Upper lobe of right lung (tissue), 1 donor: ENCODE data around the gene TTLL9. TPM values are rescaled to one million over a fixed set of nuclear protein-coding genes. Genes with fewer than 3 reads are reported as not detected.

ENCODE experiments used
- ATAC-seq: fragments of 200-7000 bp; cut with Tn5 transposase; one replicate; pipeline ENCODE4 v1.9.1; 2020; ENCODE audit warnings: mild to moderate bottlenecking, moderate library complexity
- DNase-seq: peaks from one replicate; pipeline ENCODE4 v3.0.0-alpha.2; 2020
- H3K27ac ChIP-seq: fragments of 200-600 bp; one replicate; pipeline ENCODE4 v1.8.0; 2022
- H3K27me3 ChIP-seq: fragments of 200-600 bp; one replicate; pipeline ENCODE4 v1.8.0; 2022; ENCODE audit warnings: mild to moderate bottlenecking
- H3K36me3 ChIP-seq: fragments of 200-600 bp; one replicate; pipeline ENCODE4 v1.8.0; 2022
- H3K4me1 ChIP-seq: fragments of 200-600 bp; one replicate; pipeline ENCODE4 v1.8.0; 2022
- H3K4me3 ChIP-seq: fragments of 200-600 bp; one replicate; pipeline ENCODE4 v1.8.0; 2022; ENCODE audit warnings: mild to moderate bottlenecking
- H3K9me3 ChIP-seq: fragments of 200-600 bp; one replicate; pipeline ENCODE4 v1.8.0; 2022
- intact Hi-C: fragments of 100-400 bp; cut with DNase I; formaldehyde crosslinking; loops from one replicate; pipeline ENCODE4 v1.11.0; 2022
- total RNA-seq: library from RNA; stranded (reverse); fragmentation: NEBNext Ultra II Directional; extraction: Animal tissue kit (Norgen Biotek cat#: 25700); gene quantifications from one replicate; pipeline ENCODE4 v1.2.1, GENCODE V29; 2021
- TF ChIP-seq, protein P1 (sequence below): fragments of 200-600 bp; IDR thresholded peaks from one replicate; pipeline ENCODE4 v1.8.0; 2022; ENCODE audit warnings: antibody characterized with exemption
- donor health status: DM: no; HTN: yes; CAD: no; lungs with severe emphysema.

TTLL9 gene
- total RNA-seq, 1 donor from 2014 or later, result 0.49 TPM

DNA sequence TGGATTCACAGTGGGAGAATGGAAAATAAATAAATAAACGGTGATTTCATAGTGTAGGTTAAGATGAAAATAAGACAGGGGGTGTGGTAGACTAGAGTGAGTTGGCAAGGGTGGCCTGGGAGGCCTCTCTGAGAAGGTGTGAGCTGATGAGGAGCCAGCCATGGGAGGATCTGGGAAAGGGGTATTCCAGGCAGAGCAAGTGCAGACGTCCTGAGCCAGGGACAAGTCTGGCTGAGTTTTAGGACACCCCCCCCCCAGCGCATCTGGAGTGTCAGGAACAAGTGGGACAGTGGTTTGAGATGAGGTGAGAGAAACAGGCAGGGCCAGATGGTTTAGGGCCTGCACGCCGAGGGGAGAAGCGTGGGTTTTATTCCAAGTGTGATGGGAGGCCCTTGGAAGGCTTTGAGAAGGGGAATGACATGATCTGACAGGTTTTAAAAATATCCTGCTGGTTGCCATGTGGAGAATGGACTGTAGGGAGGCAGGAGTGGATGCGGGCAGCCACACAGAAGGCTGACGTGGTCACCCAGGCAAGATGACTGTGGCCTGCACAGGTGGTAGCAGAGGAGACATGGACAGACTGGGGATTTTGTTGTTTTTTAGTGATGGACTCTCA, 118.7 kb downstream of the TTLL9 start:
- H3K4me3 ChIP-seq, result no peak overlapping the region
- ATAC-seq (no peak), DNase-seq (no peak)
- H3K9me3 ChIP-seq, result no peaks in the 10 kb centered on the region
- H3K27ac ChIP-seq, result no peak overlapping the region
- intact Hi-C loops, result no loop called here
- no peaks in the 10 kb centered on the region for H3K4me1 ChIP-seq
- H3K36me3 ChIP-seq, result no peaks in the 10 kb centered on the region
- H3K27me3 ChIP-seq, result peaks cover 6% of the 10 kb centered on the region
- TF ChIP-seq, protein P1, sequence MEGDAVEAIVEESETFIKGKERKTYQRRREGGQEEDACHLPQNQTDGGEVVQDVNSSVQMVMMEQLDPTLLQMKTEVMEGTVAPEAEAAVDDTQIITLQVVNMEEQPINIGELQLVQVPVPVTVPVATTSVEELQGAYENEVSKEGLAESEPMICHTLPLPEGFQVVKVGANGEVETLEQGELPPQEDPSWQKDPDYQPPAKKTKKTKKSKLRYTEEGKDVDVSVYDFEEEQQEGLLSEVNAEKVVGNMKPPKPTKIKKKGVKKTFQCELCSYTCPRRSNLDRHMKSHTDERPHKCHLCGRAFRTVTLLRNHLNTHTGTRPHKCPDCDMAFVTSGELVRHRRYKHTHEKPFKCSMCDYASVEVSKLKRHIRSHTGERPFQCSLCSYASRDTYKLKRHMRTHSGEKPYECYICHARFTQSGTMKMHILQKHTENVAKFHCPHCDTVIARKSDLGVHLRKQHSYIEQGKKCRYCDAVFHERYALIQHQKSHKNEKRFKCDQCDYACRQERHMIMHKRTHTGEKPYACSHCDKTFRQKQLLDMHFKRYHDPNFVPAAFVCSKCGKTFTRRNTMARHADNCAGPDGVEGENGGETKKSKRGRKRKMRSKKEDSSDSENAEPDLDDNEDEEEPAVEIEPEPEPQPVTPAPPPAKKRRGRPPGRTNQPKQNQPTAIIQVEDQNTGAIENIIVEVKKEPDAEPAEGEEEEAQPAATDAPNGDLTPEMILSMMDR, result no peak

DNA sequence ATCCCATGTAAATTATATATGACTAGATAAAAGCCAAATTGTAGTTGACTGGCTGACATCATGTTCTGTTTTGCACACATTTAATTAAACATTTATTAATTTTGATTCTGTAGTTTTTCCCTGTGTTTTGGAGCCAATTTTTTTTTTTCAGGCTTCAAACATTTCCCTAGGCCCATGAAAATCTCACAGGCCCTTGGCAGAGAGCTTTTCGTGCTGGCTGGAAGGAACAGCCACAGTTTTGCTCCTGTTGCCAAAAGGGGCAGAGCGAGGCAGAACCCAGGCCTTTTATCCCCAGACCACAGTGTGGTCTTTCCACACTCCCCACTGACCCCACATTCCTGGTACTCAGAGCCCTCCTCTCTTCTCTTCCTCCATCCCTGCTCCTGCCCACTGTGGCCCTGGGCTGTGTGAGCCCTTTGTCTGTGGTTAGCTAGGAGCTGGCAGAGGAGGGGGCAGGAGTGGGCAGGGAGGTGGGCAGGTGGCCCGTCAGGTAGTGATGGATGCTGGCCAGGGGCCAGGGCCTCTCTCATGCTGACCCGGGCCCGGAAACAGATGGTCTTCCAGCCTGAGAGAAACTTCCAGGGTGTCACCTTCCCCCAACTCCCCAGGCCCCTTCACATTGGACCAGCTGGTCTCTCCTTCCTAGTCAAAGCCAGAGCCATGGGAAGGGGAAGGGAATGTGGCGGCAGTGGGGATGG, 120.4 kb downstream of the TTLL9 start:
- H3K27me3 ChIP-seq, result peaks cover 22% of the 10 kb centered on the region
- no peak overlapping the region for H3K27ac ChIP-seq
- ATAC-seq, result no peak
- H3K9me3 ChIP-seq, result no peaks in the 10 kb centered on the region
- intact Hi-C loops, result no loop called here
- no peak for DNase-seq
- no peaks in the 10 kb centered on the region for H3K36me3 ChIP-seq
- H3K4me1 ChIP-seq, result no peaks in the 10 kb centered on the region
- H3K4me3 ChIP-seq, result no peak overlapping the region
- TF ChIP-seq, protein P1, result no peak

DNA sequence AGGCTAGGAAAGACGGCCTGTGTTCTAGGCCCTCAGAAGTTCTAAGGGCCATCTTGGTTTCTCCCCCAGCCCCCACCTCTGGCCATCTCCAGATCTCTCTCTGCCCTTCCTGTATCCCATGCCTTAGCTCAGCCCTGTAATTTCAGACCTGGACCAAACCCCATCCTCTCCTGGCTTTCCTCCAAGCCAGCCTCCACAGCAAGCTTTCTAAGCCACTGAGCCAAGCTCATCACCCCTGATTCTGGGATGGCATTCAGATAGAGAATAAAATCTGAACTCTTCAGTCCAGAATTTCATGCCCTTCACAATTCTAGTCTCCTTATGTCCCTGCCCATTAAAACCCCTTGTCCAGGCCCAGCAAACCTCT, 120.9 kb downstream of the TTLL9 start:
- Histone ChIP-seq H3K9me3 (no peaks in the 10 kb centered on the region), H3K27me3 (peaks cover 23% of the 10 kb centered on the region), H3K4me1 (no peaks in the 10 kb centered on the region), H3K36me3 (no peaks in the 10 kb centered on the region), H3K4me3 (no peak overlapping the region), H3K27ac (no peak overlapping the region)
- TF ChIP-seq, protein P1, result no peak
- intact Hi-C loops, result no loop called here
- DNase-seq, result no peak
- ATAC-seq, result no peak

DNA sequence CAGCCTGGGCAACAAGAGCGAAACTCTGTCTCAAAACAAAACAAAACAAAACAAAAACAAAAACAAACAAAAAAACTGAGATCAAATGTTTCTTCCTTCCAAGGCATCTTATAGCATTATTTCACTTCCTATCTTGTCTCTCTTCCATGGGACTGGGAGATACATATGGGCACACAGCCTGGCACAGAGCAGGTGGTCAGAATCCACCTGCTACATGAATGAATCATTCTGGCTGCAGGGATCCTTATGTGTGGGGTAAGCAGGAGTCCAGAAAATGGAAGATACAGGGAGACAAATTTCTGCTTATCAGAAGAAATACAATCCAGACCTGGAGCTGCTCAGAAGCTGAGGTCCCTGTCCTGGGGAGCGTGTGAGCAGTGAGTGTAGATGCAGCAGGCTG, 121.7 kb downstream of the TTLL9 start:
- Histone ChIP-seq H3K27ac (no peak overlapping the region), H3K4me3 (no peak overlapping the region), H3K4me1 (no peaks in the 10 kb centered on the region), H3K27me3 (peaks cover 23% of the 10 kb centered on the region), H3K9me3 (no peaks in the 10 kb centered on the region), H3K36me3 (no peaks in the 10 kb centered on the region)
- intact Hi-C loops, result no loop called here
- DNase-seq, result no peak
- ATAC-seq, result no peak
- TF ChIP-seq, protein P1, result no peak

Other genes starting within 250 kb of the TTLL9 start
- gene COX4I2, start 232.7 kb upstream of the TTLL9 start, total RNA-seq, result 19.1 TPM
- gene BCL2L1, start 147.8 kb upstream of the TTLL9 start, total RNA-seq, result 174 TPM
- 1.6 TPM for gene TPX2, start 131.3 kb upstream of the TTLL9 start, total RNA-seq
- not detected for gene MYLK2, start 51.3 kb upstream of the TTLL9 start, total RNA-seq
- gene FOXS1, start 25.0 kb upstream of the TTLL9 start, total RNA-seq, result 3.3 TPM
- gene DUSP15, start 107 bp upstream of the TTLL9 start, total RNA-seq, result 2.4 TPM
- 8.0 TPM for gene PDRG1, start 81.4 kb downstream of the TTLL9 start, total RNA-seq
- 0.09 TPM for gene XKR7, start 97.5 kb downstream of the TTLL9 start, total RNA-seq
- gene CCM2L, start 139.8 kb downstream of the TTLL9 start, total RNA-seq, result 23.2 TPM
- gene HCK, start 181.6 kb downstream of the TTLL9 start, total RNA-seq, result 49.0 TPM
- gene TM9SF4, start 239.1 kb downstream of the TTLL9 start, total RNA-seq, result 49.2 TPM